ENCODE results near the gene GBP5. TPM values are rescaled to one million over a fixed set of nuclear protein-coding genes. Genes with fewer than 3 reads are reported as not detected.

GBP5 gene
- polyA plus RNA-seq, 2 of the 4 experiments (the other 2 are of a cell fraction): 0.04 TPM; not detected in 1

- H3K4me3 ChIP-seq: no peak overlapping the region
- ChIA-PET CTCF (no interaction called here), POLR2A (no interaction called here)
- ATAC-seq (no peak), DNase-seq (ENCODE audit: low read depth in 1 of 2, low spot score in 1 of 2) (no peak), FAIRE-seq (no peak)
- WGBS (ENCODE audit: missing lambda C conversion rate): 36% methylated on average over 4 of the region's 4 CpGs
- H3K9me3 ChIP-seq: no peaks in the 10 kb centered on the region
- no peak for TF ChIP-seq KDM1A (IDR thresholded peaks at IDR 0.05; ENCODE audit: low read depth)
- TF ChIP-seq TFCP2L1 (CRISPR knock-in tag; IDR thresholded peaks at IDR 0.05): no peak
- no peak for TF ChIP-seq GATA3 (IDR thresholded peaks at IDR 0.05; ENCODE audit: borderline replicate concordance)
- TF ChIP-seq HOXB5 (CRISPR knock-in tag; IDR thresholded peaks at IDR 0.05): no peak
- no peak for TF ChIP-seq CEBPB (IDR thresholded peaks at IDR 0.05)
- no peak for TF ChIP-seq HEYL (CRISPR knock-in tag; IDR thresholded peaks at IDR 0.05)
- TF ChIP-seq ESRRA (IDR thresholded peaks at IDR 0.05; ENCODE audit: borderline replicate concordance, low read length): no peak
- no peak for TF ChIP-seq CBX8 (IDR thresholded peaks at IDR 0.05)
- TF ChIP-seq, protein P1, sequence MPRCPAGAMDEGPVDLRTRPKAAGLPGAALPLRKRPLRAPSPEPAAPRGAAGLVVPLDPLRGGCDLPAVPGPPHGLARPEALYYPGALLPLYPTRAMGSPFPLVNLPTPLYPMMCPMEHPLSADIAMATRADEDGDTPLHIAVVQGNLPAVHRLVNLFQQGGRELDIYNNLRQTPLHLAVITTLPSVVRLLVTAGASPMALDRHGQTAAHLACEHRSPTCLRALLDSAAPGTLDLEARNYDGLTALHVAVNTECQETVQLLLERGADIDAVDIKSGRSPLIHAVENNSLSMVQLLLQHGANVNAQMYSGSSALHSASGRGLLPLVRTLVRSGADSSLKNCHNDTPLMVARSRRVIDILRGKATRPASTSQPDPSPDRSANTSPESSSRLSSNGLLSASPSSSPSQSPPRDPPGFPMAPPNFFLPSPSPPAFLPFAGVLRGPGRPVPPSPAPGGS (IDR thresholded peaks at IDR 0.05): no peak
- TF ChIP-seq SREBF2 (IDR thresholded peaks at IDR 0.05): no peak
- no peak for TF ChIP-seq NR3C1 (IDR thresholded peaks at IDR 0.05)
- no peak for TF ChIP-seq CHD4 (IDR thresholded peaks at IDR 0.05; ENCODE audit: borderline replicate concordance)
- TF ChIP-seq POLR2A (IDR thresholded peaks at IDR 0.05; ENCODE audit: low read length): no peak
- no peak for TF ChIP-seq NFE2L2 (conservative IDR thresholded peaks at IDR 0.05; ENCODE audit: low read length)
- no peak for TF ChIP-seq ZNF302 (CRISPR knock-in tag; IDR thresholded peaks at IDR 0.05)
- H3K4me2 ChIP-seq: no peak overlapping the region
- no peaks in the 10 kb centered on the region for H3K4me1 ChIP-seq
- no peak overlapping the region for H3K27ac ChIP-seq
Observed at GRCh38 chr1:89254658-89255287, 17.9 kb downstream of the GBP5 start.

DNA sequence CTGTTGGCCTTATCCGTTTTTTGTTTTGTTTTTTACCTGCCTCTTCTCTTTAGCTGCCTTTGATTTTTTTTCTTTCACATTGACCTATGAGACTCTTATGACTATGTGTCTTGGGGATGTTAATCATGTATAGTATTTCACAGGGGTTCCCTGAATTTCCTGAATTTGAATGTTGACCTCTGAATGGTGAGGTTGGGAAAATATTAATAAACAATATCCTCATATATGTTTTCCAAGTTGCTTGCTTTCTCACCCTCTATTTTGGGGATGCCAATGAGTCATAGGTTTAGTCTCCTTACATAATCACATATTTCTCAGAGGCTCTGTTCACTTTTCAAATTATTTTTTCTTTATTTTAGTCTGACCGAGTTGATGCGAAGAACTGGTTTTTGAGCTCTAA lies 29.6 kb downstream of the GBP5 start:
- Histone ChIP-seq H3K27ac (no peak overlapping the region), H3K4me1 (no peaks in the 10 kb centered on the region), H3K9me3 (no peaks in the 10 kb centered on the region), H3K4me3 (no peak overlapping the region), H3K4me2 (no peak overlapping the region)
- ChIA-PET CTCF (interaction anchor here (1.1 kb wide), 1 partner anchor 53 kb away, joined by 4 read pairs; no protein-coding TSS in a partner anchor), POLR2A (no interaction called here)
- DNase-seq (ENCODE audit: low read depth in 1 of 2, low spot score in 1 of 2): no peak
- WGBS (ENCODE audit: missing lambda C conversion rate): 42% methylated on average over 3 of the region's 3 CpGs
- TF ChIP-seq, protein P1 (IDR thresholded peaks at IDR 0.05): no peak
- TF ChIP-seq, protein P2, sequence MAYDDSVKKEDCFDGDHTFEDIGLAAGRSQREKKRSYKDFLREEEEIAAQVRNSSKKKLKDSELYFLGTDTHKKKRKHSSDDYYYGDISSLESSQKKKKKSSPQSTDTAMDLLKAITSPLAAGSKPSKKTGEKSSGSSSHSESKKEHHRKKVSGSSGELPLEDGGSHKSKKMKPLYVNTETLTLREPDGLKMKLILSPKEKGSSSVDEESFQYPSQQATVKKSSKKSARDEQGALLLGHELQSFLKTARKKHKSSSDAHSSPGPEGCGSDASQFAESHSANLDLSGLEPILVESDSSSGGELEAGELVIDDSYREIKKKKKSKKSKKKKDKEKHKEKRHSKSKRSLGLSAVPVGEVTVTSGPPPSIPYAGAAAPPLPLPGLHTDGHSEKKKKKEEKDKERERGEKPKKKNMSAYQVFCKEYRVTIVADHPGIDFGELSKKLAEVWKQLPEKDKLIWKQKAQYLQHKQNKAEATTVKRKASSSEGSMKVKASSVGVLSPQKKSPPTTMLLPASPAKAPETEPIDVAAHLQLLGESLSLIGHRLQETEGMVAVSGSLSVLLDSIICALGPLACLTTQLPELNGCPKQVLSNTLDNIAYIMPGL (CRISPR knock-in tag; IDR thresholded peaks at IDR 0.05; ENCODE audit: borderline replicate concordance): no peak
- TF ChIP-seq CHD2 (IDR thresholded peaks at IDR 0.05; ENCODE audit: low read length, partially characterized antibody): no peak
- TF ChIP-seq NPAS2 (CRISPR knock-in tag; IDR thresholded peaks at IDR 0.05; ENCODE audit: borderline replicate concordance): no peak
- TF ChIP-seq KDM1A (IDR thresholded peaks at IDR 0.05; ENCODE audit: low read depth): no peak
- no peak for TF ChIP-seq CTCF (IDR thresholded peaks at IDR 0.05)
- no peak for TF ChIP-seq RFX5 (IDR thresholded peaks at IDR 0.05)
- TF ChIP-seq FOSB (CRISPR knock-in tag; IDR thresholded peaks at IDR 0.05): no peak
- TF ChIP-seq EHMT2 (IDR thresholded peaks at IDR 0.05; ENCODE audit: low read depth): no peak
- TF ChIP-seq, protein P3, sequence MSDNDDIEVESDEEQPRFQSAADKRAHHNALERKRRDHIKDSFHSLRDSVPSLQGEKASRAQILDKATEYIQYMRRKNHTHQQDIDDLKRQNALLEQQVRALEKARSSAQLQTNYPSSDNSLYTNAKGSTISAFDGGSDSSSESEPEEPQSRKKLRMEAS (IDR thresholded peaks at IDR 0.05): no peak
- TF ChIP-seq RARB (CRISPR knock-in tag; IDR thresholded peaks at IDR 0.05): no peak
- no peak for TF ChIP-seq SREBF2 (IDR thresholded peaks at IDR 0.05)
- no peak for TF ChIP-seq RAD21 (conservative IDR thresholded peaks at IDR 0.05 in 1 of 2, IDR thresholded peaks at IDR 0.05 in 1 of 2)
- no peak for TF ChIP-seq FOXS1 (CRISPR knock-in tag; IDR thresholded peaks at IDR 0.05)
- TF ChIP-seq, protein P4, sequence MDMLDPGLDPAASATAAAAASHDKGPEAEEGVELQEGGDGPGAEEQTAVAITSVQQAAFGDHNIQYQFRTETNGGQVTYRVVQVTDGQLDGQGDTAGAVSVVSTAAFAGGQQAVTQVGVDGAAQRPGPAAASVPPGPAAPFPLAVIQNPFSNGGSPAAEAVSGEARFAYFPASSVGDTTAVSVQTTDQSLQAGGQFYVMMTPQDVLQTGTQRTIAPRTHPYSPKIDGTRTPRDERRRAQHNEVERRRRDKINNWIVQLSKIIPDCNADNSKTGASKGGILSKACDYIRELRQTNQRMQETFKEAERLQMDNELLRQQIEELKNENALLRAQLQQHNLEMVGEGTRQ (IDR thresholded peaks at IDR 0.05): no peak
- no peak for TF ChIP-seq MAZ (IDR thresholded peaks at IDR 0.05; ENCODE audit: borderline replicate concordance, low read depth, low read length)
- TF ChIP-seq HOXB5 (CRISPR knock-in tag; IDR thresholded peaks at IDR 0.05): no peak
- FAIRE-seq: no peak
- no peak for ATAC-seq

All from A549 (cell line).